Nucleus accumbens (tissue), 56 donors: ENCODE results near the gene WFDC9.
"Not testable (repeated sequence)": the region's sequence is repeated elsewhere in the genome, so short reads cannot be mapped to it uniquely, and the experiment has no call there.

Experiments
- DNase-seq, 56 donors: peaks; one replicate each; lab custom pipeline; 2025; lab: John Stamatoyannopoulos, UW

WFDC9 gene

GRCh38 chr20:45593498-45593897 lies 37.6 kb downstream of the WFDC9 start:
- no peak for DNase-seq

- no peak for DNase-seq
These were observed 38.4 kb downstream of the WFDC9 start for GRCh38 chr20:45592574-45593189.

DNA sequence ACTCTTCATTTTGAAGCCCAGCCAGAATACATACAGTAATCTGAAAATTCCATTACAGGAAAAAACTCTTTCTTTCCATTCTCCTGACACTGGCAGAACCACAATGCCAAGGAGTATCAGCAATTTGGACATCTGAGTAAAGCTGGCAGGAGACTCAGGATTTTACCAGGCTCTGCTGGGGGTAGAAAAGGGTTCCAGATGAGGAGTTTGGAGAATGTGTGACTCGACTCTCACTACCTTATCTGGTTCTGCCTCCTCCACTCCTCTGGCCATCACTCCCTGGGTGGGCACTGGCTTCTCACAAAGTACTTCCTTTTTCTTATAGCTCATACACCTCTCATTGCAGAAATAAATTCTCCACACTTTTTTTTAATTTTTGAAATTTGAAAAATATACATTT lies 41.4 kb downstream of the WFDC9 start:
- no peak for DNase-seq

DNA sequence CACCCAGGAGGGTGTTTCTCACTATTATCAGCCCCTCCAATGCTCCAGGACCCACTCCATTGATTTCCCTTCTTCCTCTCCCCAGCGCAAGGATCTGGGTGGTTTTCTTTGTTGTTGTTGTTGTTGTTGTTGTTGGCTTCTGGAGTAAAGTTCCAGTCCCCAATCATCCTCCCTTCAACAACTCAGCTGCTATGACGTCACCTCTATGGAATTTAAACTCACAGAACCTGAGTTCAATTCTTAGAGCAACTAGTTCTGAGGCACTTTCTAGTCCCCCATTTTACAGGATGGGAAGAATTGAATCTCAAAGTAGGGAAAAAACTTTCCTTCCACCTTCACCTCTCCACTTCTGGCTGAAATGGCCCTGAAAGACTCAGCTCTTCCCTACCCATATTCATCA lies 42.3 kb downstream of the WFDC9 start:
- DNase-seq: no peak

DNA sequence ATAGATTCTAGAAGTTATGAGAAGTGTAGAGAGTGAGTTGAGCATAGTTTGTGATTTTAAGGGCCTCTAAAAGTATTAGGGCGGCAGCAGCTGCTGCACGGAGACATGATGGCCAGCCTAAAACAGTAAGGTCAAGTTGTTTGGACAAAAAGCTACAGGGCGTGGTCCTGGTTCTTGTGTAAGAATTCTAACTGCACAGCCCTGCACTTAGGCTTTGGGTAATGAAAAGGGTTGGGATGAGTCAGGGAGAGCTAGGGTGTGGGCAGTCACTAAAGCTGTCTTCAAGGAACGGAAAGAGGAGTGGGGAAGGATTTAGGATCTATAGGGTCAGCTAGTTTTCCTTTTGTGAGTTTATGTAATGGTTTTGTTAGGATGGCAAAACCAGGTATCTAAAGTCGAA lies 45.1 kb downstream of the WFDC9 start:
- not testable (repeated sequence) for DNase-seq

DNA sequence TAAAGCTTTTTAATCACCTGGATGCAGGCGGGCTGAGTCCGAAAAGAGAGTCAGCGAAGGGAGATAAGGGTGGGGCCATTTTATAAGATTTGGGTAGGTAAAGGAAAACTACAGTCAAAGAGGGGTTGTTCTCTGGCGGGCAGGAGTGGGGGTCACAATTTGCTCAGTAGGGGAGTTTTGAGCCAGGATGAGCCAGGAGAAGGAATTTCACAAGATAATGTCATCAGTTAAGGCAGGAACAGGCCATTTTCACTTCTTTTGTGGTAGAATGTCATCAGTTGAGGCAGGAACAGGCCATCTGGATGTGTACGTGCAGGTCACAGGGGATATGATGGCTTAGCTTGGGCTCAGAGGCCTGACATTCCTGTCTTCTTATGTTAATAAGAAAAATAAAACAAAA lies 46.8 kb downstream of the WFDC9 start:
- not testable (repeated sequence) for DNase-seq

- DNase-seq: no peak
These were observed 47.6 kb downstream of the WFDC9 start for GRCh38 chr20:45583502-45583901.

DNA sequence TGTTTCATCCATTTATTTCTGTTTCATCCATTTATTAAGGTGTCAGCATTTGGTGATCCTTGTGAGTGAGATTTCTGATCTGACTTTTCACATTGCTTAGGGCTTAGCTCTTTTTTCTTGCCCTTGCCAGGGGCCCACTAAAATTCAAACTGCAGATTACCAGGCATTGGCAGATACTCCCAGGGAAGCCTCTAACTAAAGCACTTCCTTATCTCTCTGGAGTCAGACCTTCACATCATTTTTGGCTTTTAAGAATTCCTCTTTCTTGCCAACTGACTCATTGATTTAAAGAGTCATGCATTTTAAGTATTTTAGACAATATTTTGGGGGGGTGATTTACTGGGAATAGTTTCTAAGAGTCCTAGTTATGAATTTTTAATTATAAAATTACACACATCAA lies 49.4 kb downstream of the WFDC9 start:
- no peak for DNase-seq

- no peak for DNase-seq
These were observed 51.9 kb downstream of the WFDC9 start, which contains the start of gene WFDC8 for GRCh38 chr20:45579184-45579583. Gene WFDC8, minus strand, starts transcription at chr20:45579284. Its CDS starts 37 bp downstream, at chr20:45579247.

DNA sequence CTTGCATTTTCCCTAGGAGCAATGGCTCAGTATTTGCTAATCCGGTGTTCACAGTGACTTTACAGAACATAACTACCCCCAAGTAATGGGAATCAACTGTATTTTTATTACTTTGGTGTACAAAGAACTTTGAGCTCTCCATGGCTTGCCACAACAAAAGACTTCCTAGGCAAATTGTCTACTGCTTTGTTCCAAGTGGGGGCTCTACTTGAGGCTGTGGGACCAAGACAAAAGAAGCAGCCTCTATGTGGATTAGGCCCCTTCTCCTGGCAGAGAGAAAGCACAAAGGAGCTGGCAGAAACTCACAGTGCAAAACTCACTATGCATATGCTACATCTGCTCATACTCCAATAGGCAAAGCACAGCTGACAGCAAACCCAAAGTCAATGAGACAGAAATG lies 52.9 kb downstream of the WFDC9 start:
- DNase-seq: no peak

DNA sequence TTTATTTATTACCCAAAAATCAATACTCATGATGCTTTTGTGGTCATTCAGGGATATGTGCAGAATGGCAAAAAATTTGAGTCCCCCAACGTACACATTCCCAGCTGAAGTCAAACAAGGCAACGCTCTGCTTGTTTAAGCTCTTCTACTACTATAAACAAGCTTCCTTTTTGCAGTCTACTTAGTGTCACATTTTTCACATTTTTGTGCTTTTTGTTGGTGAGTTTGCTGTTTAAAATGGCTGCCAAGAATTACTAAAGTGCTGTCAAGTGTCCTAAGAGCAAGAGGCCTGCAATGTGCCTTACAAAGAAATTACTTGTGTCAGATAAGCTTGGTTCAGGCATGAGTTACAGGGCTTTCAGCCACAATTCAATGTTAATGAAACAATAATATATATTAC lies 54.1 kb downstream of the WFDC9 start:
- DNase-seq: no peak

GRCh38 chr20:45575931-45576330 lies 55.2 kb downstream of the WFDC9 start:
- DNase-seq: no peak

DNA sequence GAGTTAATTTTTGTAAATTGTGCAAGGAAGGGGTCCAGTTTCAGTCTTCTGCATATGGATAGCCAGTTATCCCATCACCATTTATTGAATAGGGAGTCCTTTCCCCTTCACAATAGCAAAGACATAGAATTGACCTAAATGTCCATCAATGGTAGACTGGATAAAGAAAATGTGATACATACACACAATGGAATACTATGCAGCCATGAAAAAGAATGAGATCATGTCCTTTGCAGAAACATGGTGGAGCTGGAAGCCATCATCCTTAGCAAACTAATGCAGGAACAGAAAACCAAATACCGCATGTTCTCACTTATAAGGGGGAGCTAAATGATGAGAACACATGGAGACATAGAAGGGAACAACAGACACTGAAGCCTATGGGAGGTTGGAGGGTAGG lies 61.4 kb downstream of the WFDC9 start:
- DNase-seq: not testable (repeated sequence)

GRCh38 chr20:45564760-45565276 lies 66.3 kb downstream of the WFDC9 start:
- no peak for DNase-seq
